Epithelial cell of prostate (primary cell): ENCODE results near the gene CD46.

Experiments
- DNase-seq: peaks from one replicate; pipeline ENCODE4 v3.0.0-alpha.2; 2011; ENCODE audit warnings: low read depth, low spot score
- H3K27ac ChIP-seq: fragments of 450-650 bp; 2 replicates; pipeline ENCODE4 v1.5.1; 2017; ENCODE audit warnings: mild to moderate bottlenecking

CD46 gene

GRCh38 chr1:207825409-207825695 lies 73.5 kb downstream of the CD46 start:
- no peak for DNase-seq
- H3K27ac ChIP-seq, result peak overlapping the region; percentile 82

GRCh38 chr1:207825719-207826556 lies 74.1 kb downstream of the CD46 start:
- DNase-seq, result no peak

GRCh38 chr1:207826557-207827487 lies 75.0 kb downstream of the CD46 start:
- no peak for DNase-seq
- H3K27ac ChIP-seq, result peak overlapping the region; percentile 82

More at GRCh38 chr1:207825719-207826556, 74.1 kb downstream of the CD46 start:
- peak overlapping the region; percentile 82 for H3K27ac ChIP-seq

GRCh38 chr1:207827488-207827830 lies 75.6 kb downstream of the CD46 start:
- H3K27ac ChIP-seq, result peak overlapping the region; percentile 82
- DNase-seq, result no peak

GRCh38 chr1:207828046-207828445 lies 76.2 kb downstream of the CD46 start:
- DNase-seq, result no peak
- H3K27ac ChIP-seq, result peak overlapping the region; percentile 6

- no peak for DNase-seq
- H3K27ac ChIP-seq, result peak overlapping the region; percentile 6
Measured at GRCh38 chr1:207828485-207829158, 76.8 kb downstream of the CD46 start.

- H3K27ac ChIP-seq, result no peak overlapping the region
- DNase-seq, result no peak
Measured at GRCh38 chr1:207829576-207829975, 77.7 kb downstream of the CD46 start.

GRCh38 chr1:207830788-207831187 lies 78.9 kb downstream of the CD46 start:
- no peak overlapping the region for H3K27ac ChIP-seq
- no peak for DNase-seq

GRCh38 chr1:207831517-207832327 lies 79.9 kb downstream of the CD46 start:
- peak overlapping the region; percentile 10 for H3K27ac ChIP-seq
- DNase-seq, result peak; percentile 46

GRCh38 chr1:207832796-207833195 lies 80.9 kb downstream of the CD46 start:
- H3K27ac ChIP-seq, result no peak overlapping the region
- no peak for DNase-seq

- H3K27ac ChIP-seq, result no peak overlapping the region
- DNase-seq, result no peak
Measured at GRCh38 chr1:207833381-207833780, 81.5 kb downstream of the CD46 start.

- H3K27ac ChIP-seq, result no peak overlapping the region
- no peak for DNase-seq
Measured at GRCh38 chr1:207833956-207834660, 82.3 kb downstream of the CD46 start.

GRCh38 chr1:207835958-207836357 lies 84.1 kb downstream of the CD46 start:
- no peak overlapping the region for H3K27ac ChIP-seq
- DNase-seq, result no peak

GRCh38 chr1:207836591-207837347 lies 84.9 kb downstream of the CD46 start:
- DNase-seq, result no peak
- H3K27ac ChIP-seq, result no peak overlapping the region

GRCh38 chr1:207837673-207838072 lies 85.8 kb downstream of the CD46 start:
- no peak overlapping the region for H3K27ac ChIP-seq
- no peak for DNase-seq

GRCh38 chr1:207838156-207839082 lies 86.6 kb downstream of the CD46 start:
- DNase-seq, result no peak
- H3K27ac ChIP-seq, result peak overlapping the region; percentile 2

- no peak for DNase-seq
- H3K27ac ChIP-seq, result peak overlapping the region; percentile 2
Measured at GRCh38 chr1:207839083-207839413, 87.2 kb downstream of the CD46 start.

GRCh38 chr1:207840380-207840779 lies 88.5 kb downstream of the CD46 start:
- DNase-seq, result no peak
- no peak overlapping the region for H3K27ac ChIP-seq
